Astrocyte (in vitro differentiated cells and primary cell): ENCODE measurements around the gene PIM1.
"Not testable (repeated sequence)": the region's sequence is repeated elsewhere in the genome, so short reads cannot be mapped to it uniquely, and the experiment has no call there.

Source experiments
- EZH2 ChIP-seq: IDR thresholded peaks from 2 replicates; pipeline ENCODE4 v1.6.1; 2012; ENCODE audit warnings: mild to moderate bottlenecking, low read length, inconsistent platforms; ENCODE audit not compliant: insufficient read depth
- TF ChIP-seq, protein P1 (sequence below): IDR thresholded peaks from 2 replicates; pipeline ENCODE4 v1.5.1; 2011; ENCODE audit warnings: low read depth, mild to moderate bottlenecking, inconsistent platforms, low read length, moderate library complexity; ENCODE audit not compliant: insufficient read depth

DNA sequence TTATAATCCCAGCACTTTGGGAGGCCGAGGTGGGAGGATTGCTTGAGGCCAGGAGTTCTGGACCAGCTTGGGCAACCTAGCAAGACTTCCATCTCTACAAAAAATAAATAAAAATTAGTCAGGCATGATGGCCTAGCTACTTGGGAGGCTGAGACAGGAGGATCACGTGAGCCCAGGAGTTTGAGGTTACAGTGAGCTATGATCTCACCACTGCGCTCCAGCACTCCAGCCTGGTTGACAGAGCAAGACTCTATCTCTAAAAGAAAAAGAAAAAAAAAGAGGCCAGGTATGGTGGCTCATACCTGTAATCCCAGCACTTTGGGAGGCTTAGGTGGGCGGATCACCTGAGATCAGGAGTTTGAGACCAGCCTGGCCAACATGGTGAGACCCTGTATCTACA, 10.7 kb downstream of the PIM1 start:
- TF ChIP-seq, protein P1, sequence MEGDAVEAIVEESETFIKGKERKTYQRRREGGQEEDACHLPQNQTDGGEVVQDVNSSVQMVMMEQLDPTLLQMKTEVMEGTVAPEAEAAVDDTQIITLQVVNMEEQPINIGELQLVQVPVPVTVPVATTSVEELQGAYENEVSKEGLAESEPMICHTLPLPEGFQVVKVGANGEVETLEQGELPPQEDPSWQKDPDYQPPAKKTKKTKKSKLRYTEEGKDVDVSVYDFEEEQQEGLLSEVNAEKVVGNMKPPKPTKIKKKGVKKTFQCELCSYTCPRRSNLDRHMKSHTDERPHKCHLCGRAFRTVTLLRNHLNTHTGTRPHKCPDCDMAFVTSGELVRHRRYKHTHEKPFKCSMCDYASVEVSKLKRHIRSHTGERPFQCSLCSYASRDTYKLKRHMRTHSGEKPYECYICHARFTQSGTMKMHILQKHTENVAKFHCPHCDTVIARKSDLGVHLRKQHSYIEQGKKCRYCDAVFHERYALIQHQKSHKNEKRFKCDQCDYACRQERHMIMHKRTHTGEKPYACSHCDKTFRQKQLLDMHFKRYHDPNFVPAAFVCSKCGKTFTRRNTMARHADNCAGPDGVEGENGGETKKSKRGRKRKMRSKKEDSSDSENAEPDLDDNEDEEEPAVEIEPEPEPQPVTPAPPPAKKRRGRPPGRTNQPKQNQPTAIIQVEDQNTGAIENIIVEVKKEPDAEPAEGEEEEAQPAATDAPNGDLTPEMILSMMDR: not testable (repeated sequence)
- not testable (repeated sequence) for TF ChIP-seq EZH2
